ENCODE data around the gene MYMX. TPM values are rescaled to one million over a fixed set of nuclear protein-coding genes. Genes with fewer than 3 reads are reported as not detected.

MYMX gene
- total RNA-seq, 2 experiments from 2014 or later: not detected

DNA sequence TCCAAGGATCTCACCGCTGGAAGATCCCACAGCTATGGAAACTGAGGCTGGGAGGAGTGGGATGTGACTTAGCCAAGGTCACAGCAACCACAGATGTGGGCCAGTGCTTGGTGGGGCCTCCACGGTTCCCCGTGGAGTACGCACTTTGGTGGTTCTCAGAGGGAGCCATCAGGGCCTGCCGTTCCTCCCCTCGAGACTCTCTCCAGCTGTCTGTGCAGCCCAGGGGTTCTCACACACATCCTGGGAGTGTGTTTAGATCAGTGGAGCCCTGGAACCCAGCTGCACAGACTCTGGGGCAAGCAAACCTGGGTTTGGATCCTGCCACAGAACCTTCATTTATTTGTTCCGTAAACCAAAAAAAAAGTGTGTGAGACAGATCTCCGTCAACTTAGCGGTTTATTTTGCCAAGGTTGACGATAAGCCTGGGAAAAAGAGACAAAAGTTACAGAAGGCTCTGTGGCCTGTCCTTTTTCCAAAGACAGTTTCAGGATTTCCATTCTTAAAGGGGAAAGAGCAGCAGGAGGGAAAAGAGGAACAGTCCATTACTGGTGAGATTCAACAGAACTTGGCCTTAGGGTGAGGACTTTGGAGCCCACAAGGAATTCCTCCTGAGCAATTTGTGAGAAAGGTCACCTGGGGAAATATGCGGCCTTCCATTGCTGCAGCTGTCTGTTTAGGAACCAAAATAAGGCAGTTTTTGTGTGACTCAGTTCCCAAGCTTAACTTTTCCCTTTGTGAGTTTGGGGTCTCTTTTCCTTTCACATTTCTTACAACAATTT lies 13.6 kb upstream of the MYMX start:
- Mint-ChIP-seq H3K9me3 (no peaks in the 10 kb centered on the region), H3K27ac (no peak overlapping the region), H3K27me3 (peaks cover 2% of the 10 kb centered on the region), H3K36me3 (ENCODE audit: low read depth) (no peaks in the 10 kb centered on the region), H3K4me1 (ENCODE audit: low read depth) (no peaks in the 10 kb centered on the region), H3K4me3 (no peak overlapping the region)
- CTCF ChIA-PET: no interaction called here
- intact Hi-C loops (cut with micrococcal nuclease): no loop called here
- ATAC-seq: no peak
- DNase-seq: no peak
- TF ChIP-seq, protein P1, sequence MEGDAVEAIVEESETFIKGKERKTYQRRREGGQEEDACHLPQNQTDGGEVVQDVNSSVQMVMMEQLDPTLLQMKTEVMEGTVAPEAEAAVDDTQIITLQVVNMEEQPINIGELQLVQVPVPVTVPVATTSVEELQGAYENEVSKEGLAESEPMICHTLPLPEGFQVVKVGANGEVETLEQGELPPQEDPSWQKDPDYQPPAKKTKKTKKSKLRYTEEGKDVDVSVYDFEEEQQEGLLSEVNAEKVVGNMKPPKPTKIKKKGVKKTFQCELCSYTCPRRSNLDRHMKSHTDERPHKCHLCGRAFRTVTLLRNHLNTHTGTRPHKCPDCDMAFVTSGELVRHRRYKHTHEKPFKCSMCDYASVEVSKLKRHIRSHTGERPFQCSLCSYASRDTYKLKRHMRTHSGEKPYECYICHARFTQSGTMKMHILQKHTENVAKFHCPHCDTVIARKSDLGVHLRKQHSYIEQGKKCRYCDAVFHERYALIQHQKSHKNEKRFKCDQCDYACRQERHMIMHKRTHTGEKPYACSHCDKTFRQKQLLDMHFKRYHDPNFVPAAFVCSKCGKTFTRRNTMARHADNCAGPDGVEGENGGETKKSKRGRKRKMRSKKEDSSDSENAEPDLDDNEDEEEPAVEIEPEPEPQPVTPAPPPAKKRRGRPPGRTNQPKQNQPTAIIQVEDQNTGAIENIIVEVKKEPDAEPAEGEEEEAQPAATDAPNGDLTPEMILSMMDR (IDR thresholded peaks at IDR 0.05): no peak
- POLR2A ChIA-PET: interaction anchor here (0.7 kb wide), 1 partner anchor 89 kb away, joined by 3 read pairs; no protein-coding TSS in a partner anchor

DNA sequence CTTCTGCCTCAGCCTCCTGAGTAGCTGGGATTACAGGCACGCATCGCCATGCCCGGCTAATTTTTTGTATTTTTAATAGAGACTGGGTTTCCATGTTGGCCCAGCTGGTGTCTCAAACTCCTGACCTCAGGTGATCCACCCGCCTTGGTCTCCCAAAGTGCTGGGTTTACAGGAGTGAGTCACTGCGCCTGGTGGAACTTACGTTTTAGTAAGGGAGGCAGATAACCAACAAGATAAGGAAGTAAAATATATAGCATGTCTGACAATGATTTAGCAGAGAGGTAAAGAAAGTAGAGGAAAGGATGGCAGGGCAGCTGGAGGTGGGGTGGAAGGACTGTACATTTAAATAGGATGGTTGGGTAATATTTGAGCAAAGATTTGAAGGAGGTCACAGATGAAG lies 12.8 kb upstream of the MYMX start:
- no peak overlapping the region for H3K4me3 Mint-ChIP-seq
- ChIA-PET POLR2A (no interaction called here), CTCF (interaction anchor here (1.1 kb wide), 1 partner anchor 19 kb away, joined by 3 read pairs; the partner anchor contains the start of gene SLC29A1)
- H3K27ac Mint-ChIP-seq: no peak overlapping the region
- intact Hi-C loops (cut with micrococcal nuclease): no loop called here
- ATAC-seq (no peak), DNase-seq (no peak)
- H3K4me1 Mint-ChIP-seq (ENCODE audit: low read depth): no peaks in the 10 kb centered on the region
- TF ChIP-seq, protein P1 (IDR thresholded peaks at IDR 0.05): no peak
- peaks cover 2% of the 10 kb centered on the region for H3K27me3 Mint-ChIP-seq
- no peaks in the 10 kb centered on the region for H3K36me3 Mint-ChIP-seq (ENCODE audit: low read depth)
- no peaks in the 10 kb centered on the region for H3K9me3 Mint-ChIP-seq

DNA sequence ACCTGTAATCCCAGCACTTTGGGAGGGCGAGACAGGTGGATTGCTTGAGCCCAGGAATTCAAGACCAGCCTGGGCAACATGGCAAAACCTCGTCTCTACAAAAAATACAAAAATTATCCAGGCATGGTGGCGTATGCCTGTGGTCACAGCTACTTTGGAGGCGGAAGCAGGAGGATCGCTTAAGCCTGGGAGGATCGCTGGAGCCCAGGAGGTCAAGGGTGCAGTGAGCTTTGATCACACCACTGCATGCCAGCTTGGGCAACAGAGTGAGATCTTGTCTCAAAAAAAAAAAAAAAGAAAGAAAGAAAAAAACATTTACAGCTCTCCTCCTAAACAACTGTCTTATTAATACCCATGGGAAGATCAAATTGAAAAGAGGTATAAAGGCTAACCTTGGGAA lies 8.8 kb upstream of the MYMX start:
- H3K27me3 Mint-ChIP-seq: peaks cover 2% of the 10 kb centered on the region
- no peaks in the 10 kb centered on the region for H3K36me3 Mint-ChIP-seq (ENCODE audit: low read depth)
- no peak overlapping the region for H3K4me3 Mint-ChIP-seq
- no peak overlapping the region for H3K27ac Mint-ChIP-seq
- CTCF ChIA-PET: interaction anchor here (1.0 to 2.2 kb wide), 2 partner anchors 35 to 131 kb away, joined by 3 to 7 read pairs; no protein-coding TSS in a partner anchor
- intact Hi-C loops (cut with micrococcal nuclease): no loop called here
- DNase-seq (no peak), ATAC-seq (no peak)
- POLR2A ChIA-PET: no interaction called here
- H3K4me1 Mint-ChIP-seq (ENCODE audit: low read depth): no peaks in the 10 kb centered on the region
- TF ChIP-seq, protein P1 (IDR thresholded peaks at IDR 0.05): no peak
- no peaks in the 10 kb centered on the region for H3K9me3 Mint-ChIP-seq

- no peak overlapping the region for H3K27ac Mint-ChIP-seq
- peaks cover 2% of the 10 kb centered on the region for H3K27me3 Mint-ChIP-seq
- DNase-seq (no peak), ATAC-seq (no peak)
- no peak overlapping the region for H3K4me3 Mint-ChIP-seq
- ChIA-PET CTCF (interaction anchor here (0.7 to 2.3 kb wide), 3 partner anchors 13 to 39 kb away, joined by 3 to 8 read pairs (median 4); no protein-coding TSS in a partner anchor), POLR2A (no interaction called here)
- H3K9me3 Mint-ChIP-seq: no peaks in the 10 kb centered on the region
- TF ChIP-seq, protein P1 (IDR thresholded peaks at IDR 0.05): no peak
- no peaks in the 10 kb centered on the region for H3K36me3 Mint-ChIP-seq (ENCODE audit: low read depth)
- no peaks in the 10 kb centered on the region for H3K4me1 Mint-ChIP-seq (ENCODE audit: low read depth)
- intact Hi-C loops (cut with micrococcal nuclease): no loop called here
Measured at GRCh38 chr6:44211284-44211683, 5.4 kb upstream of the MYMX start.

DNA sequence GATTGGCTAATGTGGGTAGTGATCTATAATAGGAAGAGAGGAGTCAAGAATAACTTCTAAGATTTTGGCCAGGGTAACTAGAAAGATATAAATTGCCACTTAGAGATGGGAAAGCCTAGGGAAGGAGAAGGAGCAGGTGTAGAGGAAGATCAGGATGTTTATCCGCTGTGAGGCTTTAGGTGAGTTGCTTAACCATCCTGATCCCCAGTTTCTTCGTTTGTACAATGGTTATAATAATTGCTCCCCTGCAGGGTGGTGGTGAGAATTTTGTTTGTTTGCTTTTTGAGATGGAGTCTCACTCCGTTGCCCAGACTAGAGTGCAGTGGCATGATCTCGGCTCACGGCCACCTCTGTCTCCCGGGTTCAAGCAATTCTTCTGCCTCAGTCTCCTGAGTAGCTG lies 2.4 kb upstream of the MYMX start:
- no peak for ATAC-seq
- intact Hi-C loops (cut with micrococcal nuclease): no loop called here
- H3K4me3 Mint-ChIP-seq: no peak overlapping the region
- POLR2A ChIA-PET: interaction anchor here (1.6 kb wide), 1 partner anchor 21 kb away, joined by 5 read pairs; no protein-coding TSS in a partner anchor
- H3K4me1 Mint-ChIP-seq (ENCODE audit: low read depth): peaks cover 11% of the 10 kb centered on the region
- DNase-seq: no peak
- no peaks in the 10 kb centered on the region for H3K36me3 Mint-ChIP-seq (ENCODE audit: low read depth)
- no peak overlapping the region for H3K27ac Mint-ChIP-seq
- TF ChIP-seq, protein P1 (IDR thresholded peaks at IDR 0.05): no peak
- H3K9me3 Mint-ChIP-seq: no peaks in the 10 kb centered on the region
- peaks cover 7% of the 10 kb centered on the region for H3K27me3 Mint-ChIP-seq
- CTCF ChIA-PET: interaction anchor here (1.0 to 1.2 kb wide), 3 partner anchors 10 to 42 kb away, joined by 3 to 4 read pairs (median 3); no protein-coding TSS in a partner anchor
